ENCODE results near the gene AGAP1. TPM values are rescaled to one million over a fixed set of nuclear protein-coding genes. Genes with fewer than 3 reads are reported as not detected.

AGAP1 gene
- total RNA-seq, 1 donor from 2014 or later: 54.7 TPM

DNA sequence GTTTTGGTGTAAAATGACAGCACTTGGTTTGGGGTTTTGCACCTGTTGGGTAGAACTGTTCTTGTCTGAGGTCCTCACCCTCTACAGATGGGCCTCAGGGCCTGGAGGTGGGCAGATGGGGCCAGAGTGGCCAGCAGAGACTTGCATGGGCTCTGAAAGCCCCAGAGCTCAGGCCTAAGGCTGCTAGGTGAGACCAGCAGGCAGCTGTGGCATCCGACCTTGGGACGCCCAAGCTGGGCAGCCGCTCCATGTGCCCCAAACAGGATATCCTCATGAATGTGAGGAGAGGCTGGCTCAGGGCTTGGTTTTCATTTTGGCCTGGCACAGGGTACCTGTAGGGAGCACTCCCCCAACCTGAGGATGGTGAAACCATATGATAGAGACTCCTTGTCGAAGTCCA lies 636.1 kb downstream of the AGAP1 start:
- H3K4me3 Mint-ChIP-seq: no peak overlapping the region
- H3K4me1 Mint-ChIP-seq: no peaks in the 10 kb centered on the region
- TF ChIP-seq, protein P1, sequence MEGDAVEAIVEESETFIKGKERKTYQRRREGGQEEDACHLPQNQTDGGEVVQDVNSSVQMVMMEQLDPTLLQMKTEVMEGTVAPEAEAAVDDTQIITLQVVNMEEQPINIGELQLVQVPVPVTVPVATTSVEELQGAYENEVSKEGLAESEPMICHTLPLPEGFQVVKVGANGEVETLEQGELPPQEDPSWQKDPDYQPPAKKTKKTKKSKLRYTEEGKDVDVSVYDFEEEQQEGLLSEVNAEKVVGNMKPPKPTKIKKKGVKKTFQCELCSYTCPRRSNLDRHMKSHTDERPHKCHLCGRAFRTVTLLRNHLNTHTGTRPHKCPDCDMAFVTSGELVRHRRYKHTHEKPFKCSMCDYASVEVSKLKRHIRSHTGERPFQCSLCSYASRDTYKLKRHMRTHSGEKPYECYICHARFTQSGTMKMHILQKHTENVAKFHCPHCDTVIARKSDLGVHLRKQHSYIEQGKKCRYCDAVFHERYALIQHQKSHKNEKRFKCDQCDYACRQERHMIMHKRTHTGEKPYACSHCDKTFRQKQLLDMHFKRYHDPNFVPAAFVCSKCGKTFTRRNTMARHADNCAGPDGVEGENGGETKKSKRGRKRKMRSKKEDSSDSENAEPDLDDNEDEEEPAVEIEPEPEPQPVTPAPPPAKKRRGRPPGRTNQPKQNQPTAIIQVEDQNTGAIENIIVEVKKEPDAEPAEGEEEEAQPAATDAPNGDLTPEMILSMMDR (conservative IDR thresholded peaks at IDR 0.05): no peak
- peaks cover 5% of the 10 kb centered on the region for H3K36me3 Mint-ChIP-seq (ENCODE audit: low read depth)
- no peak overlapping the region for H3K27ac Mint-ChIP-seq (ENCODE audit: unreplicated experiment)
- no peaks in the 10 kb centered on the region for H3K27me3 Mint-ChIP-seq (ENCODE audit: low read depth)
- H3K9me3 Mint-ChIP-seq: no peaks in the 10 kb centered on the region
- no peak for DNase-seq (ENCODE audit: low read depth, low spot score)

DNA sequence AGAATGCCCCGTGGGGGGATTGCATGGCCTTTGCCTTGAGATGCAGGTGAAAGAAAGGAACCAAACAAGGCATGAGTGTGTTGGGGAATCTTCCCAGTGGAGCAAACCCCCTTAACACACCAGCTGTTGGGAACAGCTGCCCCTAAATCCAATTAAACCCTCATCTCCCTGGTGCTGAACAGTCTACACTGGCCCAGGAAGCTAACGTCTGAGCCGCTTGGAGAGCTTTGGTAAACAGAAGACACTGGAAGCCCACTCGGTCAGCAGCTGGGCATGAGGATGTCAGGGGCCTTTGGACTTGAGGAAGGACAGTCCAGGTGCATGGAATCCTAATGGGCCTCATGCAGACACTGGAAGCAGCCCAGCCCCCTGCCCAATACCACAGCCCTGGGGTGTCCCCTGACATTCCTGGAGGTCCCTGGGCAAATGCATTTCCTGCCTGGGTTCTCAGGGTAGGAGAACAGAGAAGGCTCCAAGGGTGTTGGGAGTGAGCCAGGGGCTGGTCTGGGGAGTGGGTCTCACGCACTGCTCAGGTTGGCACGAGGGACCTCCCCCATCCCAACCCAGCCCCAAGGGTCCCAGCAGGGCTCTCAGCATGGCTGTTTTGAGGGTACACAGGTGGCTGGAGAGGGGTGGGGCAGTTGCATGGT lies 636.6 kb downstream of the AGAP1 start:
- Mint-ChIP-seq H3K36me3 (ENCODE audit: low read depth) (peaks cover 5% of the 10 kb centered on the region), H3K27ac (ENCODE audit: unreplicated experiment) (peak overlapping the region; percentile 6), H3K4me1 (no peaks in the 10 kb centered on the region), H3K9me3 (no peaks in the 10 kb centered on the region), H3K4me3 (no peak overlapping the region), H3K27me3 (ENCODE audit: low read depth) (no peaks in the 10 kb centered on the region)
- no peak for DNase-seq (ENCODE audit: low read depth, low spot score)
- TF ChIP-seq, protein P1 (conservative IDR thresholded peaks at IDR 0.05): no peak

GRCh38 chr2:236131073-236131692 lies 637.3 kb downstream of the AGAP1 start:
- Mint-ChIP-seq H3K9me3 (no peaks in the 10 kb centered on the region), H3K4me3 (no peak overlapping the region)

GRCh38 chr2:236133410-236134012 lies 639.7 kb downstream of the AGAP1 start:
- Mint-ChIP-seq H3K36me3 (ENCODE audit: low read depth) (peaks cover 5% of the 10 kb centered on the region), H3K9me3 (no peaks in the 10 kb centered on the region), H3K4me1 (no peaks in the 10 kb centered on the region), H3K4me3 (no peak overlapping the region), H3K27ac (ENCODE audit: unreplicated experiment) (no peak overlapping the region), H3K27me3 (ENCODE audit: low read depth) (no peaks in the 10 kb centered on the region)
- TF ChIP-seq, protein P1 (conservative IDR thresholded peaks at IDR 0.05): no peak
- DNase-seq (ENCODE audit: low read depth, low spot score): no peak

More at GRCh38 chr2:236131073-236131692, 637.3 kb downstream of the AGAP1 start:
- H3K27ac Mint-ChIP-seq (ENCODE audit: unreplicated experiment): no peak overlapping the region
- H3K27me3 Mint-ChIP-seq (ENCODE audit: low read depth): no peaks in the 10 kb centered on the region
- H3K4me1 Mint-ChIP-seq: no peaks in the 10 kb centered on the region
- H3K36me3 Mint-ChIP-seq (ENCODE audit: low read depth): peaks cover 5% of the 10 kb centered on the region
- TF ChIP-seq, protein P1 (conservative IDR thresholded peaks at IDR 0.05): no peak
- no peak for DNase-seq (ENCODE audit: low read depth, low spot score)

DNA sequence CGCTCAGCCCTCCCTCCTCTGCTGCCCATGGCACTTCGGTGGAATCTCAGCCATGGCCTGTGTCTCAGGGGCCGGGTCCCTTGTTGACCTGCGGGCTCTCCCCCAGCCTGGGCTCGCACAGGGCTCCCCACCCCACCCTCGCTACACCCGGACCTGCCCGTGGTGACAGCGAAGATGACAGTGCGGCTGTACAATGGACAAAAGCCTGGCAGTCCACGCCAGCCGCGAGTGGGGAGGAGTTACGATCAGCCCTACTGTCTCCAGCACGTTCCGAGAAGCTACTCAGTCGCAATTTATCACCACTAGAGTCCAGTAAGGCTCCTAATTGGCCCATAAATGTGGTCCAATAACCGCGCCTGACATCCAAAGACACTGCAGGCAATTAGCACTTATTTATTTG lies 642.7 kb downstream of the AGAP1 start:
- TF ChIP-seq, protein P1 (conservative IDR thresholded peaks at IDR 0.05): no peak
- H3K4me1 Mint-ChIP-seq: no peaks in the 10 kb centered on the region
- H3K4me3 Mint-ChIP-seq: no peak overlapping the region
- H3K27me3 Mint-ChIP-seq (ENCODE audit: low read depth): no peaks in the 10 kb centered on the region
- no peak for DNase-seq (ENCODE audit: low read depth, low spot score)
- no peaks in the 10 kb centered on the region for H3K9me3 Mint-ChIP-seq
- no peak overlapping the region for H3K27ac Mint-ChIP-seq (ENCODE audit: unreplicated experiment)
- H3K36me3 Mint-ChIP-seq (ENCODE audit: low read depth): peaks cover 4% of the 10 kb centered on the region

Measured in neural crest cell (in vitro differentiated cells).